WTC11 (cell line): Measurements from ENCODE around the gene ADCY3. TPM values are rescaled to one million over a fixed set of nuclear protein-coding genes. Genes with fewer than 3 reads are reported as not detected.

ENCODE experiments used
- ATAC-seq: fragments of 200-7000 bp; cut with Tn5 transposase; 2 replicates; pipeline ENCODE4 v1.10.0; 2021; ENCODE audit warnings: mild to moderate bottlenecking, moderate library complexity
- CTCF ChIA-PET: fragments of 300-600 bp; sonication (Branson Sonifier 250); formaldehyde crosslinking; loops from one replicate; lab custom pipeline; 2021; ENCODE audit warnings: antibody characterized with exemption; lab: Charles Lee
- POLR2A ChIA-PET: fragments of 350-600 bp; sonication (Branson Sonifier 250); formaldehyde crosslinking; loops from one replicate; lab custom pipeline; 2021; ENCODE audit warnings: antibody characterized with exemption; lab: Charles Lee
- DNase-seq: peaks from one replicate; pipeline ENCODE4 v3.0.0; 2021; ENCODE audit warnings: low spot score
- H3K27ac Mint-ChIP-seq: 2 replicates; pipeline ENCODE4 v1.8.0; 2021; ENCODE audit warnings: mixed read lengths
- H3K27me3 Mint-ChIP-seq: 2 replicates; pipeline ENCODE4 v1.8.0; 2021; ENCODE audit warnings: low read depth, mild to moderate bottlenecking, moderate library complexity, mixed read lengths
- H3K36me3 Mint-ChIP-seq: 2 replicates; pipeline ENCODE4 v1.8.0; 2021; ENCODE audit warnings: mixed read lengths
- H3K4me1 Mint-ChIP-seq: 2 replicates; pipeline ENCODE4 v1.8.0; 2022; ENCODE audit warnings: mixed read lengths
- H3K4me3 Mint-ChIP-seq: 2 replicates; pipeline ENCODE4 v1.8.0; 2021; ENCODE audit warnings: mild to moderate bottlenecking, moderate library complexity, mixed read lengths
- H3K9me3 Mint-ChIP-seq: 2 replicates; pipeline ENCODE4 v1.8.0; 2021; ENCODE audit warnings: mixed read lengths
- AFF4 ChIP-seq: sonication (generic); formaldehyde crosslinking; IDR thresholded peaks from 2 replicates; pipeline ENCODE4 v1.8.1; 2023; ENCODE audit warnings: mild to moderate bottlenecking, missing genetic modification reagents, borderline replicate concordance
- ATF6 ChIP-seq: sonication (generic); formaldehyde crosslinking; IDR thresholded peaks from 2 replicates; pipeline ENCODE4 v1.8.1; 2023; ENCODE audit warnings: mild to moderate bottlenecking, missing genetic modification reagents
- GABPB1 ChIP-seq: sonication (generic); formaldehyde crosslinking; IDR thresholded peaks from 2 replicates; pipeline ENCODE4 v1.8.1; 2023; ENCODE audit warnings: mild to moderate bottlenecking, missing genetic modification reagents
- HMGXB4 ChIP-seq: sonication (generic); formaldehyde crosslinking; IDR thresholded peaks from 2 replicates; pipeline ENCODE4 v1.8.1; 2023; ENCODE audit warnings: mild to moderate bottlenecking, moderate library complexity, missing genetic modification reagents
- JUN ChIP-seq: sonication (generic); formaldehyde crosslinking; IDR thresholded peaks from 2 replicates; pipeline ENCODE4 v1.8.0; 2023; ENCODE audit warnings: mild to moderate bottlenecking, missing genetic modification reagents
- ZBTB21 ChIP-seq: sonication (generic); formaldehyde crosslinking; IDR thresholded peaks from 2 replicates; pipeline ENCODE4 v1.8.1; 2023; ENCODE audit warnings: mild to moderate bottlenecking, missing genetic modification reagents, borderline replicate concordance
- ZBTB43 ChIP-seq: sonication (generic); formaldehyde crosslinking; IDR thresholded peaks from 2 replicates; pipeline ENCODE4 v1.8.1; 2023; ENCODE audit warnings: mild to moderate bottlenecking, missing genetic modification reagents
- ZNF138 ChIP-seq: sonication (generic); formaldehyde crosslinking; conservative IDR thresholded peaks from 2 replicates; pipeline ENCODE4 v1.8.1; 2022; ENCODE audit warnings: mild to moderate bottlenecking, moderate library complexity, missing genetic modification reagents
- ZNF219 ChIP-seq: sonication (generic); formaldehyde crosslinking; IDR thresholded peaks from 2 replicates; pipeline ENCODE4 v1.8.0; 2023; ENCODE audit warnings: missing genetic modification reagents, mild to moderate bottlenecking, borderline replicate concordance
- ZNF281 ChIP-seq: sonication (generic); formaldehyde crosslinking; IDR thresholded peaks from 2 replicates; pipeline ENCODE4 v1.8.0; 2023; ENCODE audit warnings: mild to moderate bottlenecking, missing genetic modification reagents
- ZNF317 ChIP-seq: sonication (generic); formaldehyde crosslinking; IDR thresholded peaks from 2 replicates; pipeline ENCODE4 v1.8.1; 2023; ENCODE audit warnings: low read depth, mild to moderate bottlenecking, moderate library complexity, missing genetic modification reagents, borderline replicate concordance
- ZNF425 ChIP-seq: fragments of 250-450 bp; sonication (Bioruptor Pico); conservative IDR thresholded peaks from 2 replicates; pipeline ENCODE4 v1.9.0; 2021; ENCODE audit warnings: mild to moderate bottlenecking
- ZNF532 ChIP-seq: fragments of 250-450 bp; sonication (Bioruptor Pico); IDR thresholded peaks from 2 replicates; pipeline ENCODE4 v1.9.0; 2021; ENCODE audit warnings: mild to moderate bottlenecking, borderline replicate concordance
- total RNA-seq: library from RNA; stranded (reverse); gene quantifications from 3 replicates; pipeline ENCODE4 v1.2.3, GENCODE V29; 2021

The ADCY3 gene
- total RNA-seq, 1 experiment from 2014 or later: 37.1 TPM

- no peak for TF ChIP-seq AFF4 (CRISPR knock-in tag)
- no peak for TF ChIP-seq ZBTB21 (CRISPR knock-in tag)
These were observed 78.8 kb downstream of the ADCY3 start (continued) for GRCh38 chr2:24840962-24841945.

GRCh38 chr2:24840164-24840869 is 79.7 kb downstream of the ADCY3 start:
- peaks cover 22% of the 10 kb centered on the region for H3K36me3 Mint-ChIP-seq
- ChIA-PET CTCF (interaction anchor here (3.1 kb wide), 1 partner anchor 10 kb away, joined by 10 read pairs; no protein-coding TSS in a partner anchor), POLR2A (no interaction called here)
- H3K4me3 Mint-ChIP-seq: no peak overlapping the region
- peaks cover 6% of the 10 kb centered on the region; the same call in 1 of the 2 replicates for H3K9me3 Mint-ChIP-seq
- DNase-seq (no peak), ATAC-seq (peak; percentile 38)
- H3K4me1 Mint-ChIP-seq: peaks cover 11% of the 10 kb centered on the region
- H3K27ac Mint-ChIP-seq: peak overlapping the region; percentile 63; the same call in 1 of the 2 replicates
- no peaks in the 10 kb centered on the region for H3K27me3 Mint-ChIP-seq
- no peak for TF ChIP-seq ZNF138
- no peak for TF ChIP-seq ZNF425 (CRISPR knock-in tag)
- TF ChIP-seq ZNF532 (CRISPR knock-in tag): no peak
- no peak for TF ChIP-seq ZNF317 (CRISPR knock-in tag)
- no peak for TF ChIP-seq ZNF281 (CRISPR knock-in tag)
- TF ChIP-seq HMGXB4 (CRISPR knock-in tag): no peak
- TF ChIP-seq ZNF219: no peak
- TF ChIP-seq GABPB1: no peak
- no peak for TF ChIP-seq ZBTB43
- TF ChIP-seq ATF6 (CRISPR knock-in tag): no peak
- no peak for TF ChIP-seq JUN (CRISPR knock-in tag)
